Fibroblast of skin of right quadriceps (primary cell): ENCODE measurements around the gene CFDP1.

Experiments used
- DNase-seq: peaks from one replicate; pipeline ENCODE4 v3.0.0-alpha.2; 2013

Gene CFDP1

GRCh38 chr16:75432828-75433731 is at the start of gene CFDP1:
Gene CFDP1, minus strand, starts transcription at chr16:75433503. Its CDS starts 151 bp downstream, at chr16:75433352.
- peak; percentile 94 for DNase-seq

GRCh38 chr16:75482434-75483205 is 49.3 kb upstream of the CFDP1 start:
- no peak for DNase-seq

GRCh38 chr16:75481475-75481874 is 48.2 kb upstream of the CFDP1 start:
- no peak for DNase-seq

- DNase-seq, result no peak
Measured at GRCh38 chr16:75479421-75479990, 46.2 kb upstream of the CFDP1 start.

- no peak for DNase-seq
Measured at GRCh38 chr16:75478480-75479345, 45.4 kb upstream of the CFDP1 start.

- DNase-seq, result no peak
Measured at GRCh38 chr16:75477680-75478473, 44.6 kb upstream of the CFDP1 start.

GRCh38 chr16:75476817-75477216 is 43.5 kb upstream of the CFDP1 start:
- DNase-seq, result no peak

GRCh38 chr16:75475420-75475847 is 42.1 kb upstream of the CFDP1 start:
- no peak for DNase-seq

- DNase-seq, result no peak
Measured at GRCh38 chr16:75472908-75473877, 39.9 kb upstream of the CFDP1 start.

GRCh38 chr16:75471723-75472633 is 38.7 kb upstream of the CFDP1 start:
- DNase-seq, result peak; percentile 53

- DNase-seq, result no peak
Measured at GRCh38 chr16:75466760-75467159, 33.5 kb upstream of the CFDP1 start.

GRCh38 chr16:75464122-75464918 is 31.0 kb upstream of the CFDP1 start, which contains the start of gene TMEM170A:
Gene TMEM170A, minus strand, starts transcription at chr16:75464689. Its CDS starts 89 bp downstream, at chr16:75464600.
- DNase-seq, result peak; percentile 99

- DNase-seq, result peak; percentile 10
Measured at GRCh38 chr16:75463389-75464121, 30.3 kb upstream of the CFDP1 start.

GRCh38 chr16:75462806-75463205 is 29.5 kb upstream of the CFDP1 start:
- DNase-seq, result no peak

- no peak for DNase-seq
Measured at GRCh38 chr16:75461575-75461974, 28.3 kb upstream of the CFDP1 start.

- peak; percentile 25 for DNase-seq
Measured at GRCh38 chr16:75460446-75460845, 27.1 kb upstream of the CFDP1 start.

GRCh38 chr16:75459691-75460090 is 26.4 kb upstream of the CFDP1 start:
- DNase-seq, result no peak
